HTERT RPE-1 (cell line): ENCODE measurements around the gene SLC1A4.
"Not testable (repeated sequence)": the region's sequence is repeated elsewhere in the genome, so short reads cannot be mapped to it uniquely, and the experiment has no call there.

Experiments
- in situ Hi-C: fragments of 300-500 bp; cut with MboI; formaldehyde crosslinking; loops from 4 replicates; pipeline ENCODE4 v1.14.3; 2020; ENCODE audit warnings: low sequenced_read_pairs

The SLC1A4 gene

GRCh38 chr2:64989126-64989981 lies at the start of gene SLC1A4:
TSS of gene SLC1A4 (plus strand) at chr2:64989399. CDS start at chr2:64989644, 245 bp downstream.
- in situ Hi-C loops = no loop called here

GRCh38 chr2:64941143-64941542 lies 48.1 kb upstream of the SLC1A4 start:
- in situ Hi-C loops = no loop called here

GRCh38 chr2:64941801-64942200 lies 47.4 kb upstream of the SLC1A4 start:
- in situ Hi-C loops = no loop called here

- in situ Hi-C loops = no loop called here
These were observed 46.5 kb upstream of the SLC1A4 start for GRCh38 chr2:64942693-64943092.

GRCh38 chr2:64943387-64944150 lies 45.6 kb upstream of the SLC1A4 start:
- in situ Hi-C loops = no loop called here

GRCh38 chr2:64944484-64944883 lies 44.7 kb upstream of the SLC1A4 start:
- in situ Hi-C loops = no loop called here

- in situ Hi-C loops = no loop called here
These were observed 43.0 kb upstream of the SLC1A4 start for GRCh38 chr2:64945973-64946768.

- in situ Hi-C loops = no loop called here
These were observed 42.4 kb upstream of the SLC1A4 start for GRCh38 chr2:64946769-64947247.

GRCh38 chr2:64947885-64948284 lies 41.3 kb upstream of the SLC1A4 start:
- in situ Hi-C loops = no loop called here

GRCh38 chr2:64950226-64951160 lies 38.7 kb upstream of the SLC1A4 start:
- in situ Hi-C loops = no loop called here

GRCh38 chr2:64951306-64951953 lies 37.8 kb upstream of the SLC1A4 start:
- in situ Hi-C loops = no loop called here

GRCh38 chr2:64952096-64952495 lies 37.1 kb upstream of the SLC1A4 start:
- in situ Hi-C loops = no loop called here

- in situ Hi-C loops = no loop called here
These were observed 36.4 kb upstream of the SLC1A4 start for GRCh38 chr2:64952511-64953482.

GRCh38 chr2:64955467-64955866 lies 33.7 kb upstream of the SLC1A4 start:
- in situ Hi-C loops = no loop called here

GRCh38 chr2:64957109-64957903 lies 31.9 kb upstream of the SLC1A4 start:
- in situ Hi-C loops = no loop called here

- in situ Hi-C loops = no loop called here
These were observed 30.6 kb upstream of the SLC1A4 start for GRCh38 chr2:64958556-64958955.

GRCh38 chr2:64960819-64961218 lies 28.4 kb upstream of the SLC1A4 start:
- in situ Hi-C loops = no loop called here

- in situ Hi-C loops = not testable (repeated sequence)
These were observed 26.1 kb upstream of the SLC1A4 start for GRCh38 chr2:64963138-64963537.
